HG03575 (cell line): Measurements from ENCODE around the gene UNC5CL.

Experiments used
- ATAC-seq: cut with Tn5 transposase; IDR thresholded peaks from one replicate; pipeline ENCODE4 v1.9.1; 2021; ENCODE audit not compliant: unreplicated experiment, insufficient number of reproducible peaks, low FRiP score; ENCODE audit errors: extremely low read depth

The UNC5CL gene

GRCh38 chr6:41042226-41043055, 3.4 kb upstream of the UNC5CL start, which contains the start of gene TSPO2:
Gene TSPO2, plus strand, starts transcription at chr6:41042467. Its CDS starts 519 bp downstream, at chr6:41042986.
- ATAC-seq, result no peak

- no peak for ATAC-seq
These were observed 2.0 kb upstream of the UNC5CL start for GRCh38 chr6:41040940-41041536.

GRCh38 chr6:41040101-41040939, 1.3 kb upstream of the UNC5CL start:
- no peak for ATAC-seq

DNA sequence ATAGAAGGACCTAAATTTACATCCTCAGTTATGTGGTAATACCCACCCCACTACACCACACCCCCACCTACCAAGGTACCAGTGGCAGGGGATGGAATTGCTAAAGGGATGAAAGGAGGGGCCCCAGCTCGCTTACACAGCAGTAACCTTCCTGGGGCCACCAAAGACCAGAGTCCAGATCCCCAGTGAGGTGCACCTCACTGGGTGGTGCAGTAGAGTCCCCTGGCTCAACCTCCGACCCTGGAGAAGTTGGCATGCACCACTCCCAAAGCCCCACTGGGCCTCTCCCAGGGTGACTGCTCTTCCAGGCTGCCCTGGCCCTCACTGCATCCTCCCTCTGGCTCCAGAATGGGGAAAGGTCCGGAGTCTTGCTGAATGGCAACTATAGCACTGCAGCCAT, 816 bp downstream of the UNC5CL start:
- ATAC-seq, result no peak

GRCh38 chr6:41037107-41037900, 1.7 kb downstream of the UNC5CL start:
- ATAC-seq, result no peak

DNA sequence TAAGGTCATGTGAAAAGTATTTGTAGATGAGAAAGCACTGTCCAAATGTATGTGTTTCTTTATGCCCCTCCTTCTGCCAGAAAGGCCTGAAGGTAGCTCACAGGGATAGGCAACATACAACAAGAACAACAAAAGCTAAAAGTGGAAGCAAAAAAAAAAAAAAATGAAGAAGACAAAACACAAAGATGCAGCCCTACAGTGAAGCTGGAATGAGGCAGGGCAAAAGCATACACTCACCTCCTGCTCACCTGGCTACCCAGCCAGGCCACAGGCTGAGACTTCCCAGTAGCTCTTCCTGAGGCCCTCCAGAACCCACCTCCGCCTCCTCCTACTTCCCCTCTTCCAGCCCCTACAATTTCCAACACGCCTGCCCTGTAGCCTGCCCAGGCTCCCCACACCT, 2.4 kb downstream of the UNC5CL start:
- no peak for ATAC-seq

- no peak for ATAC-seq
These were observed 2.8 kb downstream of the UNC5CL start for GRCh38 chr6:41036186-41036585.

DNA sequence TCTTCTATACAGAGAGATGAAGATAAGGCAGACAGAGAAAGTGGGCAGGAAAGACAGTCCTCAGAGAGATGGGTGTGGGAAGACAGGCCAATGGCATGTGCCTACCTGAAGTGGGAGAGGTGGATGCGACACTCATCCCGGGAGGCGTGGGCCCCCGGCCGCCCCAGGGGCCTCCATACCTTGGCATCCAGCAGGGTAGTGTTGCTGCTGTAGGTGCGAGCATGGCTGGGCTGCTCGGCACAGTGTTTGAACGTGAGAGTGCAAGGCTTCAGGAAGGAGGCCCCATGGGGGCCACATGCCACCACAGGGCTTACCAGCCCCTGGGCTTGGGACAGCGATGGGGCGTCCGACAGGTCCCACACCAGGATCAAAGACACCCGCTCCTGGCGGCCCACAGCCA, 5.2 kb downstream of the UNC5CL start:
- no peak for ATAC-seq

DNA sequence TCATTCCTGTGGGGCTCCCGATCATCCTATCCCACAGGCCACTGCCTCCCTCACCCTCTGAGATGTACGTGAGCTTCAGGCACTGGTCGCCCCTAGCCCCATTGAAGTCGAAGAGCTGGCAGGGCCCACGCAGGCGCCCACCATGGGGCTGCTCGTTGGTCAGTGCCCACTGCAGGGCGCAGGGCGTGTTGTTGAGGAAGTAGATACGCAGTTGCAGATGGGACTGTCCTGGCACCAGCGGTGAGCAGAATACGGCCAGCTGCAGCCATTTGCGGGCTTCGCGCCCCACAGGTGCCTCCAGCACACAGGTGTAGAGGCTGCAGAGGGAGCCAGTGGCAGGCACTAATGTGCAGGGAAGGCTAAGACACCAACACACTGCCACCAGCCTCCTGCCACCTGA, 6.2 kb downstream of the UNC5CL start:
- no peak for ATAC-seq

GRCh38 chr6:41028561-41029412, 10.2 kb downstream of the UNC5CL start:
- no peak for ATAC-seq

GRCh38 chr6:41027799-41028560, 11.0 kb downstream of the UNC5CL start:
- no peak for ATAC-seq

DNA sequence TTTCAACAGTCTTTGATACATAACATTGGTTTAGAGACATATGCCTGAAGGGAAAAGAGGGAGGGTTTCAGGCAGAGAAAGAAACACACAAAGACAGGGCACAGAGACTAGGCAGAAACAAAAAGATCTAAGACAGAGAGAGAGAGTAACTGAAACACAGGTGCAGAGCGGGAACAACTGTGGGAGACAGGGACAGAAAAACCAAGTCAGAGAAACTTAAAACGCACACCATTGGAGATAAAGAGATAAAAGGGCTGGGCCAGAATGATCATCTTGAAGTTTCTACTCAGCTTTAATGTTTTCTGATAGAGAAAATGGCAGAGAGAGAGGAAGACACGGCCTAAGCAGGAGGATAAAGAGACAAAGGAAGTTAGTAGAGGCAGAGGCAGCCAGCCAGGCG, 11.8 kb downstream of the UNC5CL start:
- ATAC-seq, result no peak

DNA sequence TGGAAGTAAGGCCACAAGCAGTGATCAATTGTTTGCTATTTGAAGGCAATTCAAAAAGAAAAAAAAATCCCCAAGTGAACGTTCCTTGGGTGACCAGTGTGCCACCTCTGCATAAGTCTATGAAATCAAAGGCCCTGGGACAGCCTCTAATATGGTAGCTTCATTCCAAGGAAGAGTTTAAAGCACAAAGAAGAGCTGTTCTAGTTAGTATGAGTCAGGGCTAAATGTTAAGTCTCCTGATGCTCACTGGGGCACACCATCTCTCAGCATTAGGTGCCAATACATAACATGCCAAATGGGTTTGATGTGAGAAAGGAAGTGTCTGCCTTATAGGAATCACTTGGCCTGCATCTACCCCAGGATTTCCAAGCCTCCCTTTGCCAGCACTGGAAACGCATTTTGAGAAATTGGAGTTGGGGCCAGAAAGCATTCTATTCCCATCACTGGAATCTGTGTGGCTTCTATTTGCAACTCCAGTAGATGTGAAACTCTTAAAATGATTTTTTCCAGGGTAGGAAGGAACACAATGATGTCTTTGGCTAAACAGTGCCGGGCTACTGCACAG, 13.0 kb downstream of the UNC5CL start:
- no peak for ATAC-seq

DNA sequence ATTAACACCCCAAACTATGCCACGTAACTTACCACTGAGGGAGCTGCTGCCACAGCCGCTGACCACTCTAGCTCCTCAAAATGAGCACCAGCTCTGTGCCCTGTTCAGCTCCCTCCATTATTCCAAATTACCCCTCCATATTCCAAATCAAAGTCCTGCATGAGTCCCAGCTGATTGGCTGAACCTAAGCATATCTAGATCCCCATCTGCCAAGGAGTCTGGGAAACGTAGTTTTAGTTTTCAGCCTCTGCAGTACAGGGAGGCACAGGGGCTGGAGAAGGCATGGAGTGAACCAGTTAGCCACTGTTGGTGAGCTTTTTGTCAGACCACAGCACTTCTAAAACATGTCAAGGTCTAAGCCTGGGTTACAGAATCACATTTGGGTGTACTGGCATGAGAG, 15.9 kb downstream of the UNC5CL start:
- ATAC-seq, result no peak

GRCh38 chr6:41022294-41022693, 16.7 kb downstream of the UNC5CL start:
- no peak for ATAC-seq

- ATAC-seq, result no peak
These were observed 17.2 kb downstream of the UNC5CL start for GRCh38 chr6:41021832-41022231.

GRCh38 chr6:41017663-41018062, 21.4 kb downstream of the UNC5CL start:
- ATAC-seq, result no peak
